CD4-positive, alpha-beta T cell treated with Interleukin-17A for 4 hours (primary cell): ENCODE data around the gene MXI1.

Experiments
- DNase-seq: peaks from one replicate; pipeline ENCODE4 v3.0.0-alpha.2; 2020; ENCODE audit warnings: mixed read lengths

MXI1 gene

GRCh38 chr10:110278562-110279406 is 71.4 kb downstream of the MXI1 start:
- no peak for DNase-seq

- DNase-seq = peak; percentile 63
These were observed 72.1 kb downstream of the MXI1 start for GRCh38 chr10:110279407-110279986.

- DNase-seq = no peak
These were observed 76.9 kb downstream of the MXI1 start for GRCh38 chr10:110284262-110284661.

GRCh38 chr10:110285501-110285900 is 78.1 kb downstream of the MXI1 start:
- no peak for DNase-seq

GRCh38 chr10:110286841-110287240 is 79.4 kb downstream of the MXI1 start:
- no peak for DNase-seq

GRCh38 chr10:110296966-110297365 is 89.6 kb downstream of the MXI1 start:
- DNase-seq = no peak

- DNase-seq = no peak
These were observed 93.1 kb downstream of the MXI1 start for GRCh38 chr10:110300486-110300986.

- DNase-seq = no peak
These were observed 96.3 kb downstream of the MXI1 start for GRCh38 chr10:110303681-110304080.

- DNase-seq = no peak
These were observed 97.0 kb downstream of the MXI1 start for GRCh38 chr10:110304394-110304779.

GRCh38 chr10:110304780-110305421 is 97.5 kb downstream of the MXI1 start, which contains the start of gene SMNDC1:
Gene SMNDC1, minus strand, starts transcription at chr10:110304920. Its CDS starts 1,333 bp downstream, at chr10:110303587.
- peak; percentile 96 for DNase-seq

- peak; percentile 58 for DNase-seq
These were observed 98.5 kb downstream of the MXI1 start for GRCh38 chr10:110305767-110306451.

- no peak for DNase-seq
These were observed 99.0 kb downstream of the MXI1 start for GRCh38 chr10:110306452-110306768.

- DNase-seq = no peak
These were observed 100.4 kb downstream of the MXI1 start for GRCh38 chr10:110307805-110308204.

GRCh38 chr10:110310741-110311140 is 103.3 kb downstream of the MXI1 start:
- DNase-seq = no peak

- peak; percentile 61 for DNase-seq
These were observed 104.0 kb downstream of the MXI1 start for GRCh38 chr10:110311357-110311949.

GRCh38 chr10:110312206-110312605 is 104.8 kb downstream of the MXI1 start:
- no peak for DNase-seq

- no peak for DNase-seq
These were observed 106.3 kb downstream of the MXI1 start for GRCh38 chr10:110313674-110314073.

- DNase-seq = no peak
These were observed 110.8 kb downstream of the MXI1 start for GRCh38 chr10:110317866-110318850.

GRCh38 chr10:110321869-110322620 is 114.6 kb downstream of the MXI1 start:
- DNase-seq = no peak

- DNase-seq = no peak
These were observed 116.1 kb downstream of the MXI1 start for GRCh38 chr10:110323503-110323902.
